ENCODE measurements around the gene GALNT10.
"Not testable (repeated sequence)": the region's sequence is repeated elsewhere in the genome, so short reads cannot be mapped to it uniquely, and the experiment has no call there.

Gene GALNT10

GRCh38 chr5:154356020-154356655, 165.6 kb downstream of the GALNT10 start:
- no peaks in the 10 kb centered on the region for H3K27me3 ChIP-seq (replicated peaks; ENCODE audit: control insufficient read depth, insufficient read depth, low read length, poor library complexity, severe bottlenecking)
- H3K4me1 ChIP-seq (ENCODE audit: control insufficient read depth, insufficient read depth, low read length, poor library complexity, severe bottlenecking) = no peaks in the 10 kb centered on the region
- no peak overlapping the region for H3K27ac ChIP-seq (ENCODE audit: insufficient read depth, low read length, poor library complexity, severe bottlenecking)
- no peaks in the 10 kb centered on the region for H3K36me3 ChIP-seq (ENCODE audit: control insufficient read depth, insufficient read depth, low read length)
- no peaks in the 10 kb centered on the region for H3K9me3 ChIP-seq (ENCODE audit: control insufficient read depth, low read length)
- no peak for DNase-seq
- H3K4me3 ChIP-seq (ENCODE audit: insufficient read depth, low read depth, low read length, poor library complexity, severe bottlenecking) = no peak overlapping the region

DNA sequence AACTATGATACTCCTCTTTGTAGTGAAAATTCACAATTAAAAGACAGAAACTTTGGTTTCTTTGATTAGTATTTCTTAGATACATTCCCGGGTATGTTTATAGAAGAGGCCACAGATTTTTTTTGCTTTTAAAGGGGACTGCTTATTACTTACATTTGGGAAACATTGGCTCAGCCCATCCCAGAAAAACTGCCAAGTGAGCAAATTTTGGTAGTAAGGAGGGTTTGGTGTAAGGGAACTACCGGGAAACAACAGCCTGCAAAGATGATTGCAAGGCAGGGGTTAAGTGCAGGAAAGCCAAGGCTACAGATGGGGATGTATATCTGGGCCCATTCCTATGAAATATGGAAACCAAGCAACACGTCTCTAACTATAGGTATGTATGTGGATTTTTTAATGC, 166.4 kb downstream of the GALNT10 start:
- Histone ChIP-seq H3K27ac (ENCODE audit: insufficient read depth, low read length, poor library complexity, severe bottlenecking) (no peak overlapping the region), H3K4me3 (ENCODE audit: insufficient read depth, low read depth, low read length, poor library complexity, severe bottlenecking) (no peak overlapping the region), H3K4me1 (ENCODE audit: control insufficient read depth, insufficient read depth, low read length, poor library complexity, severe bottlenecking) (no peaks in the 10 kb centered on the region), H3K9me3 (ENCODE audit: control insufficient read depth, low read length) (no peaks in the 10 kb centered on the region), H3K36me3 (ENCODE audit: control insufficient read depth, insufficient read depth, low read length) (no peaks in the 10 kb centered on the region), H3K27me3 (replicated peaks; ENCODE audit: control insufficient read depth, insufficient read depth, low read length, poor library complexity, severe bottlenecking) (no peaks in the 10 kb centered on the region)
- DNase-seq = no peak

- no peak for DNase-seq
- no peaks in the 10 kb centered on the region for H3K4me1 ChIP-seq (ENCODE audit: control insufficient read depth, insufficient read depth, low read length, poor library complexity, severe bottlenecking)
- H3K27me3 ChIP-seq (replicated peaks; ENCODE audit: control insufficient read depth, insufficient read depth, low read length, poor library complexity, severe bottlenecking) = no peaks in the 10 kb centered on the region
- H3K36me3 ChIP-seq (ENCODE audit: control insufficient read depth, insufficient read depth, low read length) = no peaks in the 10 kb centered on the region
- no peak overlapping the region for H3K4me3 ChIP-seq (ENCODE audit: insufficient read depth, low read depth, low read length, poor library complexity, severe bottlenecking)
- no peak overlapping the region for H3K27ac ChIP-seq (ENCODE audit: insufficient read depth, low read length, poor library complexity, severe bottlenecking)
- H3K9me3 ChIP-seq (ENCODE audit: control insufficient read depth, low read length) = no peaks in the 10 kb centered on the region
These were observed 168.1 kb downstream of the GALNT10 start for GRCh38 chr5:154358516-154359220.

DNA sequence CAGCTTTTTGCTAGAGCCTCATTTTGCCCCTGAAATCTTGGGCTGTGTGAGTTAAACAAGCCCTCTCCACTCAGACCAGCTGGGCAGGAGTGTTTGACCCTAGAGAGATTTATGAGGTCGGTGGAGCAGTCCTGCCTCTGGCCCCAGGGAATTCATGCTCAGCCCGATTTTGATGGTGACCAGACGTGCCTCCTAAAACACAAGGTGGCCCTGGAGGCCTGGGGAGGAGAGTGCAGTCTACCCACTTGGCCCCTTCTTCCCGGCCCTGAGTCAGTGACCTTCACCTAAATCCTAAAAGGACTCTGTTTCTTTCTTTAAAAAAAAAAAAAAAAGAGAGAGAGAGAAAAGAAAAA, 168.7 kb downstream of the GALNT10 start:
- Histone ChIP-seq H3K4me3 (ENCODE audit: insufficient read depth, low read depth, low read length, poor library complexity, severe bottlenecking) (no peak overlapping the region), H3K9me3 (ENCODE audit: control insufficient read depth, low read length) (no peaks in the 10 kb centered on the region), H3K27ac (ENCODE audit: insufficient read depth, low read length, poor library complexity, severe bottlenecking) (no peak overlapping the region), H3K27me3 (replicated peaks; ENCODE audit: control insufficient read depth, insufficient read depth, low read length, poor library complexity, severe bottlenecking) (no peaks in the 10 kb centered on the region), H3K4me1 (ENCODE audit: control insufficient read depth, insufficient read depth, low read length, poor library complexity, severe bottlenecking) (no peaks in the 10 kb centered on the region), H3K36me3 (ENCODE audit: control insufficient read depth, insufficient read depth, low read length) (no peaks in the 10 kb centered on the region)
- DNase-seq = no peak

DNA sequence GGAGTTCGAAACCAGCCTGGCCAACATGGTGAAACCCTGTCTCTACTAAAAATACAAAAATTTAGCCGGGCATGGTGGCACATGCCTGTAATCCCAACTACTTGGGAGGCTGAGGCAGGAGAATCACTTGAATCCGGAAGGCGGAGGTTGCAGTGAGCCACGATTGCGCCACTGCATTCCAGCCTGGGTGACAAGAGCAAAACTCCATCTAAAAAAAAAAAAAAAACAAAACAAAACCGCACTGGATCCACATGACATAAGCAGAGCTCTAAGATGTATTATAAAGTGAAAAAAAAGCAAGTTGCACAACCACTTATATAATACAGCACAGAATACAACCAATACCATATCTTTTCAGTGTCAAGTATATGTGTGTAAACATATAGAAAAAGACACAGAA, 169.7 kb downstream of the GALNT10 start:
- H3K4me3 ChIP-seq (ENCODE audit: insufficient read depth, low read depth, low read length, poor library complexity, severe bottlenecking); H3K36me3 ChIP-seq (ENCODE audit: control insufficient read depth, insufficient read depth, low read length); DNase-seq; H3K27ac ChIP-seq (ENCODE audit: insufficient read depth, low read length, poor library complexity, severe bottlenecking); H3K9me3 ChIP-seq (ENCODE audit: control insufficient read depth, low read length); H3K27me3 ChIP-seq (replicated peaks; ENCODE audit: control insufficient read depth, insufficient read depth, low read length, poor library complexity, severe bottlenecking); H3K4me1 ChIP-seq (ENCODE audit: control insufficient read depth, insufficient read depth, low read length, poor library complexity, severe bottlenecking): not testable (repeated sequence)

GRCh38 chr5:154363411-154363810, 172.9 kb downstream of the GALNT10 start:
- H3K27me3 ChIP-seq (replicated peaks; ENCODE audit: control insufficient read depth, insufficient read depth, low read length, poor library complexity, severe bottlenecking) = no peaks in the 10 kb centered on the region
- H3K4me1 ChIP-seq (ENCODE audit: control insufficient read depth, insufficient read depth, low read length, poor library complexity, severe bottlenecking) = no peaks in the 10 kb centered on the region
- no peak overlapping the region for H3K4me3 ChIP-seq (ENCODE audit: insufficient read depth, low read depth, low read length, poor library complexity, severe bottlenecking)
- H3K9me3 ChIP-seq (ENCODE audit: control insufficient read depth, low read length) = no peaks in the 10 kb centered on the region
- no peak for DNase-seq
- no peak overlapping the region for H3K27ac ChIP-seq (ENCODE audit: insufficient read depth, low read length, poor library complexity, severe bottlenecking)
- no peaks in the 10 kb centered on the region for H3K36me3 ChIP-seq (ENCODE audit: control insufficient read depth, insufficient read depth, low read length)

GRCh38 chr5:154364771-154365170, 174.2 kb downstream of the GALNT10 start:
- H3K4me1 ChIP-seq (ENCODE audit: control insufficient read depth, insufficient read depth, low read length, poor library complexity, severe bottlenecking) = no peaks in the 10 kb centered on the region
- no peak for DNase-seq
- no peaks in the 10 kb centered on the region for H3K27me3 ChIP-seq (replicated peaks; ENCODE audit: control insufficient read depth, insufficient read depth, low read length, poor library complexity, severe bottlenecking)
- H3K27ac ChIP-seq (ENCODE audit: insufficient read depth, low read length, poor library complexity, severe bottlenecking) = no peak overlapping the region
- no peaks in the 10 kb centered on the region for H3K36me3 ChIP-seq (ENCODE audit: control insufficient read depth, insufficient read depth, low read length)
- no peaks in the 10 kb centered on the region for H3K9me3 ChIP-seq (ENCODE audit: control insufficient read depth, low read length)
- H3K4me3 ChIP-seq (ENCODE audit: insufficient read depth, low read depth, low read length, poor library complexity, severe bottlenecking) = no peak overlapping the region

DNA sequence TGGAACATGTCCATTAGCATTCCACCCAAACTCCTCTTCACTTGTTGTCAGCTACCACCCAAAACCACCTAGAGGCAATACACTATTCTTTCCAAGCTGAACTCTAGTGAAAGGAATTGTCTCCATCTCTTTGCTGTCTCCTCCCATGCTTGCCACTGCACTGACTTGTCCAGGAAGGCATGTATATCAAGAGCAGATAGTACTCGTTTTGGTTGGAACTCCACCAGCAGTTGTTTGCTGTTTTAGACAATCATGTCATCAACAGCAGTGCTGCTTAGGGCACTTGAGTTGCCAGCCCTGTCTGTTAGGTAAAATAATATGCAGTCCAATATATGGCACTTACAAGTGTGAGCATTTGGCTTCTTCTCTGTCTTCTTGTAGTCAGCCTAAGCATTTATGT, 175.3 kb downstream of the GALNT10 start:
- Histone ChIP-seq H3K4me3 (ENCODE audit: insufficient read depth, low read depth, low read length, poor library complexity, severe bottlenecking) (no peak overlapping the region), H3K27ac (ENCODE audit: insufficient read depth, low read length, poor library complexity, severe bottlenecking) (no peak overlapping the region), H3K4me1 (ENCODE audit: control insufficient read depth, insufficient read depth, low read length, poor library complexity, severe bottlenecking) (no peaks in the 10 kb centered on the region), H3K27me3 (replicated peaks; ENCODE audit: control insufficient read depth, insufficient read depth, low read length, poor library complexity, severe bottlenecking) (no peaks in the 10 kb centered on the region), H3K36me3 (ENCODE audit: control insufficient read depth, insufficient read depth, low read length) (no peaks in the 10 kb centered on the region), H3K9me3 (ENCODE audit: control insufficient read depth, low read length) (no peaks in the 10 kb centered on the region)
- DNase-seq = no peak

- DNase-seq = no peak
- no peak overlapping the region for H3K27ac ChIP-seq (ENCODE audit: insufficient read depth, low read length, poor library complexity, severe bottlenecking)
- no peaks in the 10 kb centered on the region for H3K36me3 ChIP-seq (ENCODE audit: control insufficient read depth, insufficient read depth, low read length)
- H3K4me1 ChIP-seq (ENCODE audit: control insufficient read depth, insufficient read depth, low read length, poor library complexity, severe bottlenecking) = no peaks in the 10 kb centered on the region
- H3K4me3 ChIP-seq (ENCODE audit: insufficient read depth, low read depth, low read length, poor library complexity, severe bottlenecking) = no peak overlapping the region
- no peaks in the 10 kb centered on the region for H3K27me3 ChIP-seq (replicated peaks; ENCODE audit: control insufficient read depth, insufficient read depth, low read length, poor library complexity, severe bottlenecking)
- no peaks in the 10 kb centered on the region for H3K9me3 ChIP-seq (ENCODE audit: control insufficient read depth, low read length)
These were observed 175.8 kb downstream of the GALNT10 start for GRCh38 chr5:154366353-154366752.

- Histone ChIP-seq H3K4me1 (ENCODE audit: control insufficient read depth, insufficient read depth, low read length, poor library complexity, severe bottlenecking) (no peaks in the 10 kb centered on the region), H3K9me3 (ENCODE audit: control insufficient read depth, low read length) (no peaks in the 10 kb centered on the region), H3K36me3 (ENCODE audit: control insufficient read depth, insufficient read depth, low read length) (no peaks in the 10 kb centered on the region), H3K27me3 (replicated peaks; ENCODE audit: control insufficient read depth, insufficient read depth, low read length, poor library complexity, severe bottlenecking) (no peaks in the 10 kb centered on the region), H3K27ac (ENCODE audit: insufficient read depth, low read length, poor library complexity, severe bottlenecking) (no peak overlapping the region), H3K4me3 (ENCODE audit: insufficient read depth, low read depth, low read length, poor library complexity, severe bottlenecking) (no peak overlapping the region)
- DNase-seq = no peak
These were observed 176.6 kb downstream of the GALNT10 start for GRCh38 chr5:154367101-154367500.

Measured in effector memory CD4-positive, alpha-beta T cell (primary cell).